ENCODE measurements around the gene PCDH1. TPM values are rescaled to one million over a fixed set of nuclear protein-coding genes. Genes with fewer than 3 reads are reported as not detected.

The PCDH1 gene
- total and polyA plus RNA-seq, 2 of the 8 experiments (the other 6 are each of a cell fraction or from before 2014, with no cell fraction given) = 101 to 102 TPM

- H3K79me1 ChIP-seq (ENCODE audit: low read depth, low read length) = peaks cover 11% of the 10 kb centered on the region; the same call in 1 of the 2 replicates
- H2AFZ ChIP-seq (ENCODE audit: low read length) = no peak overlapping the region
- peaks cover under 1 to 2% of the 10 kb centered on the region in 2 experiments for H4K20me1 ChIP-seq (replicated peaks in 1 of 2; ENCODE audit: control insufficient read depth in 1 of 2, insufficient read depth in 2 of 2, low read length in 2 of 2)
- H3K4me3 ChIP-seq (ENCODE audit: extremely low read depth in 1 of 4, insufficient read depth in 2 of 4, low read depth in 3 of 4, low read length in 4 of 4) = no peak overlapping the region
- H2BK120ac ChIP-seq (replicated peaks; ENCODE audit: low read depth, low read length) = no peak overlapping the region
- H3K9ac ChIP-seq (replicated peaks in 1 of 4; ENCODE audit: extremely low read depth in 1 of 4, low read depth in 3 of 4, low read length in 3 of 4) = no peak overlapping the region; a peak in 2 of 7 replicates
- no peak overlapping the region for H3K23ac ChIP-seq (ENCODE audit: insufficient read length)
- H4K91ac ChIP-seq (replicated peaks; ENCODE audit: insufficient read length, low read length) = no peak overlapping the region
- no peak overlapping the region for H4K5ac ChIP-seq (ENCODE audit: insufficient read length, low read depth, low read length)
- no peak overlapping the region for H4K8ac ChIP-seq (ENCODE audit: extremely low read depth, insufficient read depth, low read length)
- H2BK5ac ChIP-seq (ENCODE audit: low read depth, low read length) = peak overlapping the region; percentile 71
- WGBS, 2 experiments (ENCODE audit: extremely low coverage in 1 of 2, insufficient coverage in 1 of 2, insufficient read length in 1 of 2, insufficient replicate concordance in 2 of 2, low coverage in 1 of 2, low lambda C conversion rate in 2 of 2, missing lambda C conversion rate in 1 of 2) = 97% methylated on average over 18 of the region's 21 CpGs; no CpG with 5 or more reads in 1 of the 2 experiments
- H2BK12ac ChIP-seq (ENCODE audit: low read depth, low read length) = peak overlapping the region; percentile 87; the same call in 1 of the 2 replicates
- H2AK5ac ChIP-seq (ENCODE audit: low read depth, low read length) = peak overlapping the region; percentile 95
- FAIRE-seq (no peak), DNase-seq (ENCODE audit: low read depth in 1 of 2, low spot score in 2 of 2) (no peak)
- no peaks in the 10 kb centered on the region for H3K27me3 ChIP-seq (replicated peaks in 1 of 4; ENCODE audit: control insufficient read depth in 3 of 4, extremely low read depth in 1 of 4, insufficient read depth in 3 of 4, low read length in 3 of 4)
- H3K27ac ChIP-seq (ENCODE audit: low read depth, low read length) = peak overlapping the region; percentile 40; the same call in 1 of the 2 replicates
- H2BK15ac ChIP-seq (ENCODE audit: low read length) = 0 out of 2 replicates have a peak overlapping the region, but pooled peaks have one; percentile 81
- H3K18ac ChIP-seq (ENCODE audit: extremely low read depth, low read length) = no peak overlapping the region; the same call in 1 of the 2 replicates
- H3K23me2 ChIP-seq (ENCODE audit: low read depth, low read length) = no peaks in the 10 kb centered on the region; the same call in 1 of the 2 replicates
- H3K36me3 ChIP-seq (ENCODE audit: control insufficient read depth in 2 of 4, insufficient read depth in 4 of 4, low read length in 3 of 4) = peaks cover 2 to 30% (median 19%) of the 10 kb centered on the region in 4 experiments; a peak in 6 of 8 replicates
- H3K56ac ChIP-seq (replicated peaks; ENCODE audit: insufficient read length, low read depth, low read length) = no peak overlapping the region
- no peak overlapping the region for H3K4ac ChIP-seq (replicated peaks; ENCODE audit: insufficient read length, low read depth, low read length)
- H3K4me2 ChIP-seq (ENCODE audit: insufficient read depth in 1 of 2, low read depth in 2 of 2, low read length in 2 of 2) = no peak overlapping the region
- H3K14ac ChIP-seq (ENCODE audit: insufficient read length) = no peak overlapping the region
- peaks cover 0 to 23% of the 10 kb centered on the region in 2 experiments; a peak in 2 of 4 replicates for H3K79me2 ChIP-seq (ENCODE audit: control insufficient read depth in 1 of 2, insufficient read depth in 2 of 2, low read length in 2 of 2)
- ChIA-PET POLR2A (ENCODE audit: partially characterized antibody) (interaction anchor here (0.8 to 10.5 kb wide), 9 partner anchors 10 to 48 kb away, joined by 3 to 210 read pairs (median 11); partner anchors contain the start of gene PCDH1), CTCF (ENCODE audit: partially characterized antibody) (interaction anchor here (0.7 to 14.0 kb wide), 12 partner anchors 11 to 187 kb away, joined by 3 to 200 read pairs (median 5); partner anchors contain the start of gene PCDH1)
- 0 out of 2 replicates have a peak overlapping the region, but pooled peaks have one; percentile 61 for H2BK20ac ChIP-seq (ENCODE audit: low read length)
- no peaks in the 10 kb centered on the region for H3K9me3 ChIP-seq (ENCODE audit: insufficient read depth in 2 of 2, low read depth in 1 of 2, low read length in 1 of 2)
- H3K4me1 ChIP-seq (replicated peaks in 1 of 4; ENCODE audit: control insufficient read depth in 3 of 4, insufficient read depth in 4 of 4, low read length in 3 of 4) = peaks cover 16 to 42% (median 33%) of the 10 kb centered on the region in 4 experiments
- TF ChIP-seq TCF12 (IDR thresholded peaks at IDR 0.05; ENCODE audit: low read depth, low read length) = no peak
- no peak for TF ChIP-seq SAP30 (IDR thresholded peaks at IDR 0.05; ENCODE audit: insufficient read depth, insufficient replicate concordance, low read length)
- no peak for TF ChIP-seq FOSL1 (IDR thresholded peaks at IDR 0.05; ENCODE audit: insufficient read depth, low read depth, low read length)
- no peak for TF ChIP-seq POLR2A (IDR thresholded peaks at IDR 0.05; ENCODE audit: control extremely low read depth in 1 of 2, low read depth in 2 of 2, low read length in 2 of 2)
- no peak for TF ChIP-seq JUN (IDR thresholded peaks at IDR 0.05; ENCODE audit: low read depth, low read length)
- no peak for TF ChIP-seq KDM1A (IDR thresholded peaks at IDR 0.05; ENCODE audit: borderline replicate concordance, low read length)
- TF ChIP-seq EP300 (IDR thresholded peaks at IDR 0.05; ENCODE audit: borderline replicate concordance in 1 of 2, low read depth in 2 of 2, low read length in 2 of 2) = no peak
- no peak for TF ChIP-seq SUZ12 (IDR thresholded peaks at IDR 0.05; ENCODE audit: low read length)
- no peak for TF ChIP-seq CBX5 (IDR thresholded peaks at IDR 0.05; ENCODE audit: low read depth, low read length)
- no peak for TF ChIP-seq TAF1 (IDR thresholded peaks at IDR 0.05; ENCODE audit: low read depth, low read length)
- no peak for TF ChIP-seq CHD2 (IDR thresholded peaks at IDR 0.05; ENCODE audit: low read length)
- no peak for TF ChIP-seq SP4 (IDR thresholded peaks at IDR 0.05; ENCODE audit: low read length)
These were observed 22.0 kb downstream of the PCDH1 start for GRCh38 chr5:141856037-141856790.

Measured in H1 (cell line).